Measurements from ENCODE around the gene C1orf52.
"Not testable (repeated sequence)": the region's sequence is repeated elsewhere in the genome, so short reads cannot be mapped to it uniquely, and the experiment has no call there.

Gene C1orf52

DNA sequence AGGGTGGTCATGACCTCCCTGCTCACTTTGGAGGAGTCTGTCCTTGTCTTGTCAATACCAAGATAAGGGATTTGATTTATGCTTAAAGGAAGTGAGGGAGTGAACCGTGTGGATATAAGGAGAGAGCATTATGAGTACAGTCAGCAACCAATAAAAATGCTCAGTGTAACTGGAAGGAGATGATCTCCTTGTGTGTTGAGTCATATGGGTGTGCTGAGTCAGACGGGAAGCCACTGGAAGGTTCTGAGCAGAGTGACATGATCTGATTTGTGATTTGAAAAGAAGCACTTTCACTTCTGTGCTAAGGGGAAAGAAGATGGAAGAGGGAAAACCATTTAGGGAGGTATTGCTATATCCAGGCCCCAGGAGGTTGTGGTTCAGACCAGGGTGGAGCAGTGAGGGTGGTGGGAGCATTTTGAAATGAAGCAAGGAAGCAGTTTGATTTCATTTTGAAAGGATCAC, 19.4 kb upstream of the C1orf52 start:
- DNase-seq (ENCODE audit: low read depth in 2 of 2, low spot score in 1 of 2): peak in 1 of 2 donors; percentile 28

DNA sequence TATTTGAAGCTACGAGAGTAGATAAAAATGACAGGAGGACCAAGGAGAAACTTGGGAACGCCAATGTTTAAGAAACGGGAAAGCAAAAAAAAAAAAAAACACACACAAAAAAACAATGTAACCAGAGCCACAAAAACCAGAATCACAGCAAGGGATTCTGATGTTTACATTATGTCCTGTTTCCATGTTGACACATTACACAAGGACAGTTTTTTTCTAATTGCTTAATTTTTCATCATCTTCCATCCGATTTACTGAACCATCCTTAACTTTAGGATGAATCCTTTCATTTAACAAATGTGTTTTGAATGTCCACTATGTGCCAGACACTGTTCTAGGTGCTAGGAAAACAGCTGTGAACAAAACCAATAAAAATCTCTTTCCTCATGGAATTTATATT, 18.3 kb upstream of the C1orf52 start:
- no peak for DNase-seq (ENCODE audit: low read depth in 2 of 2, low spot score in 1 of 2)

- no peak for DNase-seq (ENCODE audit: low read depth in 2 of 2, low spot score in 1 of 2)
Measured at GRCh38 chr1:85276978-85277639, 17.6 kb upstream of the C1orf52 start.

GRCh38 chr1:85276215-85276977, 16.9 kb upstream of the C1orf52 start, which contains the start of gene BCL10:
BCL10 (minus strand) TSS chr1:85276632; CDS start chr1:85276352, 280 bp downstream.
- peak; percentile 90 to 93 for DNase-seq (ENCODE audit: low read depth in 2 of 2, low spot score in 1 of 2)

DNA sequence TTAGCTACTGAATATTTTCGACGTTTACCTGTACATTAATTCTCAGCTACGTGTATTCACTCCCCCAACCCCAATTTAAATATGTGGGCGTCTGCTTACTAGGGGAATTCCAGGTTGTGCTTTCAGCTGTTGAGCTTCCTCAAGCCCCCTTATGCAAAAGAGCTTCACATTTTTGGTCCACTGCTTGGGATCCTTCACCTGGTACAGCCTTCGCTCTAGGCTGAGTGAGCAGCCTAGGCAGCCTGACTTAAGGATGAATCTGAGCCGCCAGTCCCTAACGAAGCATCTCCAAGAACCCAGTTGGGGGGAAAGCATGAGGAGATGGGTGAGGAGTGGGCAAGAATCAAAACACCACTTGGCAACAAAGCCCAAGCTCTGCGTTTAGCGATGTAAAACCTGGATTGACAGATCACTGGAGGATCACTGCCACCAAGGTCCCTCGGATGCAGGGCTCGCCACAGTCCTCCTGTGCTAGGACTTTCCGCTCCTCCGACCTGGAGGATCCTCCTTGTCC, 16.3 kb upstream of the C1orf52 start:
- DNase-seq (ENCODE audit: low read depth in 2 of 2, low spot score in 1 of 2): no peak

DNA sequence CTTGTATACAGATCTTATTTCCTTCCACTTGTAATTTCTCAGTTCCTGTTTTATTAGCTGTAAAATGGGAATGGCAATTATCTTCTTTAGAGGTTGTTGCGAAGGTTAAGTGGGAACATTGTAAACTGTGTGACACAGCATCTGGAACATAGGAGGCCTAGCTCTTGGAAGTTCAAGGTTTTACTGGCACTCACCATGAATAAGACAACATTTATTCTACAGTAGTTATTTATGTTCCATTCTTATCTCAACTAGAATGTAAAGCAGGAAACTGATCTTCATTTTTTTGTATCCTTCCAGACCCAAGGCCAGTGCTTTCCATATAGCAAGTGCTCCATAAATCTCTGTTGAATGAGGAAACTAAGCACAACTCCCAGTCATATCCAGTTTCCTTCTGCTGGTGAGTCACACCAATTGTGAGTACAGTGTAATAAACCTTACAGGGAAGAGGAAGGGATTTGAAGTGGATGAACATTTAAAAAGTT, 15.5 kb upstream of the C1orf52 start:
- DNase-seq (ENCODE audit: low read depth in 2 of 2, low spot score in 1 of 2): no peak

DNA sequence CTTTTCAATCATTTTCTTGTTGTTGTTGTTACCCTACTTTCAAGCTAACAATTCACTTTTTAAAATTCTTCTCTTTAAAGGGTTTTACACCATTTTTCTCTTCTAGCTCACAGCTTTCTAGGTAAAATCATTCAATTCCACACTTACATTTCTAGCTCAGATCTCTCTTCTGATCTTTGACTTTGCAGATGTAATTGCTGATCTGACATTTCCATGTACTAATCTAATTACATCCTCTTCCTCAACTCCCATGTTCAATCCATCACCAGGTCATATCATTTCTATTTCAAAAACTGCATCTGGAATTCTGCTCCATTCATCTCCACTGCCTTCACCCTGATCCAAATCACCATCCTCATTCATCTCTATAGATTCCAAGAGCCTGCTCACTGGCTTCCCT, 13.9 kb upstream of the C1orf52 start:
- no peak for DNase-seq (ENCODE audit: low read depth in 2 of 2, low spot score in 1 of 2)

DNA sequence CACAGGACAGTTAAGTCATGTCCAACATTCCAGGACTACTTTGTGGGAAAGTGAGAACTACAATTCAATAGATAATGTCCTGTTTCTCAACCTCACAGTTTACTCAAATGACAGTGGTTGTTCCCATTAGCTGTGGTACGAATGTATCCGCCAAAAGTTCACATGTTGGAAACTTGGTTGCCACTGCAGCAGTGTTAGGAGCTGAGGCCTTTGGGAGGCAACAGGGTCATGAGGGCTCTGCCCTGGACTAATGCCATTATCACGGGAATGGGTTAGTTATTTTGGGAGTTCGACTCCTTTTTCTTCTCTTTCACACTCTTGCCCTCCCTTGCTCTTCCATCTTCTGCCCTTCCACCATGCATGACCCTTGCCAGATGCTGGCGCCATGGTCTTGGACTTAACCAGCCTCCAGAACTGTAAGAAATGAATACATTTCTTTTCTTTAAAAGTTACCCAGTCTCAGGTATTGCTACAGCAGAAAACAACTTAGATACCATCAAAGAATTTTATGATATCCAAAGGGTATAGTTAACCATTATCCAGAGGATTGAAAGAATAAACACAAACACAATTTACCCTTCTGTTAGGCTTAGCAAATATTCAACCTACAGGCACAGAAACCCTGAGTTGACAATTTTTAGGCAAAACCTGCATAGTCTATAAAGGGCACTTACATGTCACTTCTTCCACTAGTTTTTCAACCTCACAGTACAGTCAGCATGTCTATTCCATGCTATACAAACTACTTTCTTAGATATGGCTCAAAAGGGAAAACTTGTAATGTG, 9.5 kb upstream of the C1orf52 start:
- DNase-seq (ENCODE audit: low read depth in 2 of 2, low spot score in 1 of 2): no peak

- no peak for DNase-seq (ENCODE audit: low read depth in 2 of 2, low spot score in 1 of 2)
Measured at GRCh38 chr1:85267313-85267712, 7.9 kb upstream of the C1orf52 start.

DNA sequence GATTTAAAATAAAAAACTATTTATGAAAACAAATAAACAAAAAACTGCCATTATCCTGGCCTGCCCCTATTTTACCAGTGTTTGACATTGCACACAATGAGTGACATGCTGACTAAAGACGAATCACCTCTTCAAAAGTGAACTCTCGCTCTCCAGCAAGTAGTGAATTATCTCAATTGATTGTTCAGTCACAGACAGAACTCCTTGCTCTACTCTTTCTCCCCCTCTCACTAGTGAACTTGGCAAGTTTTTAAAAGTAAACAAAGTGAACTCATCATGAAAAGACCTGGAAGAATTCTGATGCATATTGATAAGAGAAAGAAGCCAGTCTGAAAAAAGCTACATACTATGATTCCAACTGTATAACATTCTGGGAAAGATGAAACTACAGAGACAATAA, 4.7 kb upstream of the C1orf52 start:
- DNase-seq (ENCODE audit: low read depth in 2 of 2, low spot score in 1 of 2): no peak

DNA sequence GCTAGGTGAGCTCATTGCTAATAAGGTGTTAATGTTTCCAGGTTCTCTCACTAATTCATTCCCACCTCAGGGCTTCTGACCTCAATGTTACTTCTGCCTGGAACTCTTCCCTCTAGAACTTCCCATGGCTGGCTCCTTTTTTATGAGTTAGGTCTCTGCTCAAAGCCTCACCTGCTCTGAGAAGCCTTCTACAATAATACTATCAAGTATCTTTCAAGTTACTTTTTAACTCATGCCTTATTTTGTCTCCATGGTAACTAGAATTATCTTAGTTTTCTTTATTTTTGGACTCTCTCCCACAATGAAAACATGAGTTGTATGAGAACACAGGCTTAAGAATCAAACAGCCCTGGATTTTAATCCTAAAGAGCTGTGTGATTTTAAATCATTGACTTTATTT, 3.5 kb upstream of the C1orf52 start:
- DNase-seq (ENCODE audit: low read depth in 2 of 2, low spot score in 1 of 2): no peak

DNA sequence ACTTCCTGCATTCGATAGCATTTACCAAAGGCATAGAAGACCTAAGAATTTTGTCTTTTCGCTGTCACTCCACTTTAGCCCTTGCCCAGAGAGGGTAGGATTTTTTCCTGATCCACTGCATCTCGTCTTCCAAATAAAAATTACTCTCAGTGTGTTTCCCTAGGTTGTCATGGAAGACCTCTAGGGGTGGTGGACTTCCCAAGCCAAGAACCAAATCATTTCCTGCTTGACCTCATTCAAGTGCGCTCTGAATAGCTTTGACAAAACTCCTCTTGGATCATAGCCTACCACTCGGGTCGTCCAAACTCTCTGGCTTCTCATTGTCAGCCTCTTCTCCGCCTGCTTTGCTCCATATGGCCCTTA, 431 bp upstream of the C1orf52 start:
- DNase-seq (ENCODE audit: low read depth in 2 of 2, low spot score in 1 of 2): no peak

GRCh38 chr1:85258536-85259117, 835 bp downstream of the C1orf52 start:
- no peak for DNase-seq (ENCODE audit: low read depth in 2 of 2, low spot score in 1 of 2)

DNA sequence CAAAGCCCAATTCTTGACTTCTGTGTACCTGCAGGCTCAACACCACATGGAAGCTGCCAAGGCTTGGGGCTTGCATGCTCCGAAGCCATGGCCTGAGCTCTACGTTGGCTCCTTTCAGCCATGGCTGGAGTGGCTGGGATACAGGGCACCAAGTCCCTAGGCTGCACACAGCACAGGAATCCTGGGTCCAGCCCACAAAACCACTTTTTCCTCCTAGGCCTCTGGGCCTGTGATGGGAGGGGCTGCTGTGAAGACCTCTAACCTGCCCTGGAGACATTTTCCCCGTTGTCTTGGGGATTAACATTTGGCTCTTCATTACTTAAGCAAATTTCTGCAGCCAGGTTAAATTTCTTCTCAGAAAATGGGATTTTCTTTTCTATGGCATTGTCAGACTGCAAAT, 10.4 kb downstream of the C1orf52 start:
- DNase-seq (ENCODE audit: low read depth in 2 of 2, low spot score in 1 of 2): not testable (repeated sequence)

DNA sequence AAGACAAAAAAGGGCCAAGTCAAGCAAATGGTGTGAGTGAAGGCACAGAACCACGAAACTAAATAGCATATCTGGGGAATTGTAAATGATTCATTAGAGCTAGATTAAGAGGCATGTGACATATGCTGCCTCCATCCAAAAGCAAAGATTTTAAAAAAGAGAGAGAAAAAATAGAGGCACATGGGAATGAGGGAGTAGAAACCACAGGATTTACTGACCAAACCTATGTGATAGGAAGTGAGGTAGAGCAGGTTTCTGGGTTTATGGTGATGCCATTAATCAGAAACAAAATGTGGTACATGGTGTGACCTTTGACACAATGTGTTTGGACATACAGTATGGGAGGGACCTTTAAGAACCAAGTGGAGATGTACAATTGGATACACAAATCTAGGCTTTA, 13.6 kb downstream of the C1orf52 start:
- DNase-seq (ENCODE audit: low read depth in 2 of 2, low spot score in 1 of 2): no peak

DNA sequence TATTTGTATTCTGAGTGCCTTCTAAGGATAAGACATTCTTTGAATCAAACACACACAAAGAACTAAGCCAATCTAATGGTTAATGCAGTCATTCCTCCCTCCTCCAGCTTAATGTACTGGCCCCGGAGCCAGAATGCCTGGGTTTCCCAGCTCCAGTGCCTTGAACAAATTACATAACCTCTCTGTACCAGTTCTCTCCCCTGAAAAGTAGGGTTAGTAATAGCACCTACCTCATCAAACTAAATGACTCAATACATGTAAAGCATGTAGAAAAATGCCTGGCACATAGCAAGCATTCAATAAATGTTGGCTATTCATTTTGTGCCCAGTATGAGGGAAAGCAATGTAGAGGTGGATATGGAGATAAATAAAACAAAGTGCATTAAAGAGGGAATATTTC, 14.0 kb downstream of the C1orf52 start:
- no peak for DNase-seq (ENCODE audit: low read depth in 2 of 2, low spot score in 1 of 2)

GRCh38 chr1:85244271-85245061, 15.0 kb downstream of the C1orf52 start:
- DNase-seq (ENCODE audit: low read depth in 2 of 2, low spot score in 1 of 2): no peak

- no peak for DNase-seq (ENCODE audit: low read depth in 2 of 2, low spot score in 1 of 2)
Measured at GRCh38 chr1:85243372-85243771, 16.1 kb downstream of the C1orf52 start.

GRCh38 chr1:85240643-85241042, 18.8 kb downstream of the C1orf52 start:
- no peak for DNase-seq (ENCODE audit: low read depth in 2 of 2, low spot score in 1 of 2)

DNA sequence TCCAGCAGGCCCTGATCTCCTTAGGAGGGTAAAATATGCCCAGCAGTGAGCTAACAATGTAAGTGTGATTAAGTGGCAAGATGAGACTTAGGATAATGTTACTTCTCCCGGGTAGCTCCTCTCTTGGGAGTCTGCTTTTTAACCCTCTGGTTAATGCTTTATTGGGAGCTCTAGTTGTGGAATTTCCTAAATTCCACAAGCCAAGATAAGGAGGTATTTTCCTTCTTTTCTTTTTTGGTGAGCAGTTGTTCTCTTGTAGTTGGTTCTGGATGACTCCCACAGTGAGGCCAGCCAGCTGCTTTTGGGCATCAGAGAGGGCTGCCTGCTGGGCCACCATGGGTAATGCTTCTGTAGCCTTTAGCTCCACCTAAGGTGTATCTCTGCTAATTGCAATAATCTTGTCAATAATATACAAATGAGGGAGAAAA, 19.3 kb downstream of the C1orf52 start:
- no peak for DNase-seq (ENCODE audit: low read depth in 2 of 2, low spot score in 1 of 2)

Measured in stimulated activated CD8-positive, alpha-beta memory T cell treated with anti-CD3 and anti-CD28 coated beads, Interleukin-4, amount 100 ng/mL, for 4 hours (primary cell).